RKO (cell line): ENCODE data around the gene ABCD3.

Experiments
- DNase-seq: peaks from one replicate; pipeline ENCODE4 v3.0.0-alpha.2; 2016; ENCODE audit warnings: low spot score

Gene ABCD3

DNA sequence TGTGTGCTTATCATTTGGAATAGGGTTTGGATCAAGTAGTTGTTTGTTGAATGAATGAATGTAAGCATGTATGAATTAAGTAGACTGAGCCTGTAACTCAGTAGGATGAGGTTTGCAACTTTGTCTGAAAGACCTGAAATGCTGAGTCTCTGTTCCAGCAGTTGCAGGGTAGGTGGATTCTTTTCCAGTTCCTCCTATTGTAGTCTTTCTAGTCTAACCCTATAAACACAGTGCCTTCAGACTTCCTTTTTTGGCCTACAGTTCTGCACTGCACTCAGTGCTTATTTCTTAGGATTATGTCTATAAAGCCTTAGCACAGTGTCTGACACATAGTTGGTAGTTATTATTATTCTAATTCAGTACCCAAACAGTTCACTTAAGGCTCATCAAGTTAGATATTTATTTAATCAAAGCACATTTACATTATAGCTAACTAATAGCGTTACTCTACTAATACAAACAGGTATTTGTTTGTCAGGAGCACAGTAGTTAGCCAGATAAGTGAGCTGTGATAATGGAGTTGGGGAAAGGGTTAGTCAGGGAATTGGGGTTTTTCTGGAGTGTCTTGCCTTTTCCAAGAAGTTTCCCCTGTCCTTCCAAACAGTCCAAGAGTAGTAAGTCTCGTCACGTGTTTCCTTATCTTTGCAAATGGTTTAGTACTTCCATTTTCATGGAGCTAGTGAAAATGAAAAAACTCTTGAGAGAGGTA, 45.0 kb downstream of the ABCD3 start:
- no peak for DNase-seq

DNA sequence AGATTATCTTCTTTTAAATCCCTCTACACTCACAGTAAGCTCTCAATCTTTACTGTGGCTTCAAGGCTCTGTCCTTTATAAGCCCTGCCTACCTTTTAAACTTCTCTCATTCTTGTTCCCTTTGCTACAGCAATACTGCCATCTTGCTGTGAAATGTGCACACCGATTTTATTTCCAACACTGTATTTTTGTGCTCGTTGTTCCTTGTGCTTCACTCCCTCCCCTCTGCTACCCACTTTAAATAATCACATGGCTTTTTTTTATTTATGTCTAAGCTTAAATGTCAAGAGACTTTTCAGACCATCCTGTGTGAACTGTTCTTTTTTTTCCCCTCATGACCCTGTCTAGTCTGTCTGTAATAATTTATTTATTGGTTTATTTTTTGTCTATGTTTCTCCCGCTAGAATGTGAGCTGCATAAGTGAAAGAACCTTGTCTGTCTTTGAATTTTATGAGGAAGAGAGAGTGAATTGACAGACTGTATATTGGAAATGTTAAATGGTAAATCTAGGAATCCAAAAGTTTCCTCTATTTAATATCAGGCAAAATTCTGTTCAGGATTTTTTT, 45.7 kb downstream of the ABCD3 start:
- DNase-seq: peak; percentile 67

DNA sequence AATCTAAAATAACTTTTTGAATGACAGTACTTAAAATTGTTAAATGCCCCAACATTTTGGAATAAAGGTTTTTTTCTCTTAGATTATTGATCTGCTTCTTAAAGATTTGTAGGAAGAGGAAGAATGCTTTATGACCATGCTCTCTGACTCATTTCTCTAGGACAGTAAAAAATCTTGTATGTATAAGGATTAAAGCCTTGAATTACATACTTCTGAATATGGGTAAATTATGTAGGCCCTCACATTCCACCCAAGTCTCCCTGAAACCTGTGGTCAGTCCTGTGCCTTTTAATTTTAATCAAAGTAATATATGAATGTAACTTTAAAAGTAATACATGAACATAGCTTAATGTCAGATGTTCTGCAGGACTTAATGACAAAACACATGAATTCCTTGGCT, 50.5 kb downstream of the ABCD3 start:
- DNase-seq: no peak

DNA sequence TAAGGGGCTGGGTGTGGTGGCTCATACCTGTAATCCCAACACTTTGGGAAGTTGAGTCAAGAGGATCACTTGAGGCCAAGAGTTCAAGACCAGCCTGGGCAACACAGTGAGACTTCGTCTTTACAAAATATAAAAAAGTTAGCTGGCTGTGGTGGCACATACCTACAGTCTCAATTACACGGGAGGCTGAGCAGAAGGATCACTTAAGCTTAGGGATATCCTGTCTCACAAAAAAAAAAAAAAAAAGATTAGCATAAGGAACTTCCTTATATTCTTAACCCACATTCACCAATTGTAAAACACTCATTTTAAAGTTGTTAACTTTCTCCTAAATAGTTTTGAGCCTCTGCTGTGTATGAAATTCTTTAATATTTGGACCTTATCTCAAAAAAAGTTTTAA, 53.1 kb downstream of the ABCD3 start:
- DNase-seq: no peak

DNA sequence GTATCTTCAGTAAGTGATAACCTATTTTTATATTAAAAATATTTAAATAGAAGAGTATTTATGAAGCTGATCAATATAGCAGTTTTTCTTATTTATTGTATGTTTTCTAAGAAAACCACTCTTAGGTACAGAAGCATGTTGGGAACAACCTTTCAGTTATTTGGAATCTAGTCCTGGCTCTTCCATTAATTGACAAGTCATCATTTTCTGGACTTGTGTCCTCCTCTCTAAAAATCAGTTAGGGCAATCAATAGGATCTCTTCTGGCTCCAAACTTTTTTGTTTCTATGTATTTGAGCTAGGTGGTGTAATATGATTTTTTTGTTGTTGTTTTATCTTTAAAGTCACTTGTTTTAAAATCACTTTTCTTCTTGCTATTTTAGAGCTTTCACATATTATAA, 57.0 kb downstream of the ABCD3 start:
- DNase-seq: no peak

DNA sequence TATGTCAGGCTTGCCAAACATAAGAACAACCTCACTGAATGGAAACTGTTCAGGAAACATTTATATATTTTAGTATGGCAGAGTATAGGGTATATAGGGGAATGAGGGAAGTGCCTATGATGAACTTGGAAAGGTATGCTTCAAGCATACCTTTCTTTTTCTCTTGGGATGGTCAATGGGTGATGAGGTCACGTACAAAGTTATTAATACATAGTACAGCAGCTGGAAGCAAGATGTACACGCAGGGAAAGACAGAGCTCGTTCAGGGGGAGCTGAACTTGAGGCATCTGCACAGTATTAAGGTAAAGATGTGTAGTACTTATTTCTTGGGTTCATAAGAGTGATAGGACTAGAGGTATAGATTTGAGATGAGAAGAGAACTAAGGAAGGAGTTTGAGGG, 61.5 kb downstream of the ABCD3 start:
- no peak for DNase-seq

DNA sequence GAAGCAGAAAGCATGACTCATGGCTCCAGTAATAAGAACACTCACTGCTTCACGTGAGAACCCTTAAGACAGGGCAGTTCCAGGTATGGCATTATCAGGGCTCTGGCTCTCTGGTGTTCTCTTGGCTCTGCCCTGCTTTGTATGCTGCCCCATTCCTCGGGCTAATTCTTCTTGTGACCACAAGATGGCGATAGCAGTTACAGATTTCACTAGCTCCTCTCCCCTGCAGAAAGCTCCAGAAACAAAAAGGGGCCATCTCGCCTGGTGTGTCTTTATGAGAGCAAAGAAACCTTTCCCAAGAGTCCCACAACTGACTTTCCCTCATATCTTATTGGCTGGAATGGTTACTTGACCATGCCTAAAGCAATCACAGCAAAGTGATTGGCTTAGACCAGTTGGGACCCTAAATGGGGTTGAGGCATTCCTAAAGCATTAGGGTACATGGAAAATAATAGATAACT, 63.3 kb downstream of the ABCD3 start:
- peak; percentile 78 for DNase-seq

DNA sequence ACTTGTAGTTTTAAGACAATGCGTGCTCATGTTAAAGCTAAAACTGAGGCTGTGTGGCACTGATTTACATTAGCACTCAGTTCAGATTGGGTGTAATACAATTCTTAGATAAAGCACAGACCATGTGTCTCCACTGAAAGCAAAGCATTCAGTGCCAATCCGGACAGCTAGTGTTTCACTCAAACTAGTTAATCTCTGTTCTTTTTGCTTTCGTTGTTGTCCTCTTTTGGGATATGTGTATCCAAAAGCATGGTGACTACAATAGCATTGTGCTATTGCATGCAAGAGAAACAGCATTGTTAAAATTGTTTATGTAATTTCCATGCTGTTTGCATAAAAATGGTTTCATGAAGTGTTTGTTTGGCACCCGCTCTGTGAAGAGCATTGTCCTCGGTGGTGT, 68.8 kb downstream of the ABCD3 start:
- no peak for DNase-seq

DNA sequence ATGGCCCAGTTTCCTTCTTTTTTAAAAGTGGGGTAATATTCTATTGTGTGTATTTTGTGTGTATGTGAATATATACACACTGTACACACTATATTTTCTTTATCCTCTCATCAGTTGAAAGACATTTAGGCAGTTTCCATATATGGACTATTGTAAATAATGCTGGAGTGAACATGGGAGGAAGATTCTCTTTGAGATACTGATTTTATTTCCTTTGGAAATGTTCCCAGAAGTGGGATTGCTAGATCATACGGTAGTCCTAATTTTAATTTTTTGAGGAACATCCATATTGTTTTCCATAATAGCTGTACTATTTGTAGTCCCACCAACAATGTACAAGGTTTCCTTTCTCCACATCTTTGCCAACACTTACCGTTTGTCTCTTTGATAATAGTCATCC, 72.4 kb downstream of the ABCD3 start:
- DNase-seq: no peak

DNA sequence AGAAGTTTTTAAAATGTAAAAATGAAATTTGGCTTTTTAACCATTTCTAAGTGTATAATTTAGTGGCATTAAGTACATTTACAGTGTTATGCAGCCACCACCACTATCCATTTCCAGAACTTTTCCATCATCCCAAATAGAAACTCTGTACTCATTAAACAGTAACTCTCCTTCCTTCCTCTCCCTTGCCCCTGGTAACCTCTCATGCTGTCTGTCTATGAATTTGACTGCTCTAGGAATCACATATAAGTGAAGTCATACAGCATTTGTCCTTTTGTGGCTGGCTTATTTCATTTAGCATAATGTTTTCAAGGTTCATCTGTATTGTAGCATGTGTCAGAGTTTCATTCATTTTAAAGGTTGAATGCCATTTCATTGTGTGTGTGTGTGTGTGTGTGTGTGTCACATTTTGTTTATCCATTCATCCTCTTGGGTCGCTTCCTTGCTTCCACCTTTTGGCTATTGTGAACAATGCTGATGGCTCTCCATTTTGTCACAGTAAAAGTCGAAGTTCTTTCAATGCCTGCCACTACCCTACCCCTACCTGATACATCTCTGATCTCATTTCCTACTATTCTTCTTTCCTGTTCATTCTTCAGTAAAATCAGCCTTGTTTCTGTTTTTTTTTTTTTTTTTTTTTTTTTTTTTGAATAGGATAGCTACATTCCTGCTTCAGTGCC, 78.0 kb downstream of the ABCD3 start:
- no peak for DNase-seq

DNA sequence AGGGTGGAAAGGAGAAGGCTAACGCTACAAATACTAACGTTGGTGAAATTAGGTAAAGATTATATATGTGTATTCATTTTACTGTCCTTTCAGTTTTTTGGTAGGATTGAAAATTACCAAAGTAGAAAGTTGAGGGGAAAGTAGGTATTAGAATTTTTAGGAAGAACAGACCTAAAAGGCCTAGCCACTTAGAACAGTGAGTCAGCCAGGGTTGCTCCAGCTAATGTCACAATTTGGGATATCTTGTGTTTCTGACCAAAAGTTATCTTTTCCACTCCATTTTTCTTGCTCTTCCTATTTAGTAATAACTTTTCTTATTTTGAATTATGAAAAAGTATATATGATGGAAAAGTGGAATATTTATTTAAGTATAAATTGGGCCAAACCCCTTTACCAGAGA, 83.2 kb downstream of the ABCD3 start:
- DNase-seq: no peak

DNA sequence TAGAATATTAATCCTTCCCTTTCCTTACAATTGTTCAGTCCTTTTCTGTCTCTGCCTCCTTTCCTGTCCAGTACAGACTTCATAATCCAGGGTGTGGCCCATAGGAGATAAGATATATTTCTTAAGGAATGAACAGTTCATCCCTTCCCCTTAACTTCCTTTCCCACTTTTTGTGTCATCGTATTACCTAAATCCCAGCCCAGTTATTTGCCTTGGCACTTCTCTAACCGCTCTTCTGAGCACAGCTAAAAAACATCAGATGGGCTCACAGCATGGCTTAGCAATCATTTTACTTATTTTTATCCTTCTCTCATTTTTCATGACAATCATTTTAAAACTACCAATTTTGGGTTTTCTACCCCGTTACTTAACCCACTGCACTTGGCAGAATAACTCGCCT, 83.7 kb downstream of the ABCD3 start:
- DNase-seq: no peak

DNA sequence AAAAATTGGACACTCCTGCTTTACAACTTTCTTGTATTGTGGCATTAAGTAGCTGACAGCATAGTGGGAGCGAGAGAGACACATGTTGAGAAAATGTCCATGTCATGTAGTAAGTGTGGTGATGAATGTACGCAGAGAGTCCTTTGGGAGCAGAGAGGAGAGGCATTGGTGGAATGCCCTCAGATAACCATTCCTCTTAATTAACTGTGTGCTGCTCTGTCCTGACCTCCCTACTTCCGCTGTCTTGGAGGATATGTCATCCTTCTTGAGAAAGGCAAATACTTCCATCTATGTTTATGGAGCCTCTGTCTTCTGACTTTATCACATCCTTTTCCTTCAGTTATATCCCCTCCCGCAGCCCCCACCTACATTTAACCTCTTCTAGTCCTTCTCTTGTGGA, 85.0 kb downstream of the ABCD3 start:
- DNase-seq: no peak

DNA sequence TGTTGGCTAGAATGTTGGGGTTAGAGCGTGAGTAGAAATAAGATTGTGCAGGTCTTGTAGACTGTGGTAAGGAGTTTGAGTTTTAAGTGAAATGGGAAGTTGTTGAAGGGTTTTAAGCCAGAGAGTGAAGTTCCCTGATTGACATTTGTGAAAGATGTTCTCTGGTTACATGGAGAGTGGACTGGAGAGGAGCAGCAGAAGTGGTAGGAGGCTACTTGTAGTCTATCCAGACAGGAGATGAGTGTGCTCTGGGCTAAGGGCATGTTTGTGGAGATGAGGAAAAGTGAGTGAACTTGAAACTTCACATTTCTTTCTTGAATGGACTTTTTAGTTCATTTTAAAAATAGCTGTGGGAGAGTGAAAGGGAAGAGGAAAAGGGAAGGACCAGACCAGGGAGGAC, 86.4 kb downstream of the ABCD3 start:
- DNase-seq: no peak

DNA sequence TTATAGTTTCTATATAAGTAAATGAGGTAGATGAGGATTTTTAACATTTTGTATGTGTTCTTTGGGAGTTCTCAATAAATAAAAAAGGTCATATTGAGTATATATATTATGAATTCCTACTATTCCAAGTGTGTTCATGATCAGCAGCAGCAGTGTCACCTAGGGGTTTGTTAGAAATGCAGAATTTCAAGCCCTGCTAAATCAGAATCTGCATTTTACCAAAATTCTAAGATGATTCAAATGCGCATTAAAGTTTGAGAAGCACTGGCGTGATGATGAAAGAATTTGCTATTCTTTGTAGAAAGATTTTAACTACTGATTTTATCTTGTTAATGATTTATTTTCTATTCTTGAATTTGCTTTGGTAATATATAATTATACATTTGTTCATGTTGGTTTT, 94.6 kb downstream of the ABCD3 start:
- DNase-seq: no peak

DNA sequence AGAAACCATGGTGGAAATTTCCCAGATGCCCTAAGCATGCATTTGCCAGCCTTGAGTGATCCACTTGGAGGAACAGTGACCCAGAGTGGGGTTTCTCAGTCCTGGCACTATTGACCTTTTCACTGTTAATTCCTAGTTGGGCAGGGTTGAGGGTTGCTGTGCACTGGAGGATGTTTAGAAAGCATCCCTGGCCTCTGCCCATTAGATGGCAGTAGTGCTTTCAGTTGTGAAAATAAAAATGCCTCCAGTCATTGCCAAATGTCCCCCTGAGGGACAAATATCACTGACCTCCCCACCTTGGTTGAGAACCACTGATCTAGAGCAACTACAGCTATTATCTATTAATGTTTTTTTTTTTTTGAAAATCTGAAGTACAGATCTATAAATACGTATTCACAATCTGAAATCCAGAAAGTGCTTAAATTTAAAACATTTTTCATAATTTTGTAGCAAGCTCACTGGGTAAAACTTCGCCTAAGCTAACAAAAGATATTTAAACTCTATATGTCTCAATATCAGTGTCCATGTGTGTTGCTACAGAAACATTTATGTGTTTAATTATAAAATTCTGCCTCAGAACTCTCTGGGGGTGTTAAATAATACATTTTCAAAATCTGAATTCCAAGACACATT, 96.0 kb downstream of the ABCD3 start:
- DNase-seq: peak; percentile 54

DNA sequence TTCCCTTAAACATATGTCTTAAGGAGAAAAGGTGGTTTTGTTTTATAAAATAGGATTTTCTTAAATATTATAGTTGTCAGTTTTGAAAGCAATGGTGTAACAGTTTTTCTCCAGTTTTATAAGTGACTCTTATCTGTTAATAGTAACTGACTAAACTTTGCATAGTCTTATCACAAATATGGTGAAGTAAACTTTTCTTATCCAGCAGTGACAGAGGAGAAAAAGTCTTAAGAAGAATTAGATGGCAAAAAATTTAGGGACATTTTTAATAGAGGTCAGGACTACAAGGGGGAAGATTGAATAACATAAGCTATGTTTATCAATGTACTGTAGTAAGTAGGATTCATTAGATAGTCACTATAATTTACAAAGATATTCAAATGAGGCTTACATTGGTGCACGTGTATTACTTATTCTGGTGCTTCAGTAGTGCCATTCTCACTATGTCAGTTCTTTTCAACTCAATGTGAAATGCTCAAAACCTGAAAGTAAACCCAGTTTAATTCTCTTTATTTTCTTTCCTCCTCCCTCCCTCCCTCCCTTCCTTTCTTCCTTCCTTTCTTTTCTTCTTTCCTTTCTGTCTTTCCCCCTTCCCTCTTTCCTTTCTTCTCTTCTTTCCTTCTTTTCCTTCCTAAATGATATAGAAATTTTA, 97.2 kb downstream of the ABCD3 start:
- DNase-seq: no peak

DNA sequence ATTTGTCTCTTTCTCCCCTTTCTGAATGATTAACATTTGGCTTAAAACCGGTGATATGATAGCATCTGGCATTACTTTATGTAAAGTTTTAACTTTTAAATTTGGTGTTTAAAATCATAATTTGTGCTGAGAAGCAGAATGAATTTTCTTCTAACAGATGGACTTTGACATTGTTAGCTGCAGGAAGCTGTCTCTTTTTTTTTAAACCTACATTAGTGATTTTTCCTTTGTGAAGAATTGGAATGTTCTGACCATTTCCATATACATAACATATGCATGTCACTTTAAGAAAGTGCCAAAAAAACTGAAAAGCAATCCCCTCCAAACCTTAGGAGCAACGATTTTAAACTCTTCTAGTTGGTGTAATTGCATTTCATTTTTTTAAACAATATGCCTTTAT, 101.2 kb downstream of the ABCD3 start:
- no peak for DNase-seq

DNA sequence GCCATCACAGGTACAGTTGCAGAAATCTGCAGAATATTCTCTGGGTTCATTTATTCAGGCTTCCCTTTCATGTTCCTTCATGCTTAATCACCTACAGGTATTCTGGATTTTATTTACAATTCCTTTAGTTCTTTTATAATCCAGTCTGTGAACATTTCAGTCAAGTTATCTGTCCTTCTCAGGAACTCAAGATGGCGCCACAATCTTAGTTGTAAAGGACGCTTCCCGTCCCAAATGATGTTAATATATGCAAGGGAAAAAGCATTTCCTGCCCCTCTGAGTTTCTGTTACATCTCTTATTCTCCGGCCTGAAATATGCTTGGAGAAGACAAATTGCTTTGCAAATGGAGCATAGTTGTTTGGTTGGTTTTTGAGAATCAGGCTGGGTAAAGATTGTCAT, 104.1 kb downstream of the ABCD3 start:
- DNase-seq: peak; percentile 34

DNA sequence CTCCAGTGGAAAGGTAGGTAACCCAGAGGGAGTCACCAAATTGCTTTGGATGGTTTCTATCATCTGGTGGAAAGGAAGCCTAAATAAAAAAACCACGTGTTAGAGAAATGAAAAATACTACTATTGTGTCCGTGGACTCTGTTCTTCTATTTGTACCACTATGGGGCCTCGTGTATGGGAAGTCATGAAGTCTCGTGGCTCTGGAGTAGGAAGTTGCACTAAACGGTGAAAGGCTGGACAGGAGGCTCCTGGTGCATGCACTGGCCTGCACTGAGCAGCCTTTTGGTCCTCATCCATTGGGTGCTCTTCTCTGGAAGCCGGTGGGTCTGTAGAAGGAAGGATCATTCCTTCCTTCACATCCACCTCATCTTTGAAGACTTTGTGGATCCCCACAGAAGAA, 106.3 kb downstream of the ABCD3 start:
- DNase-seq: no peak

DNA sequence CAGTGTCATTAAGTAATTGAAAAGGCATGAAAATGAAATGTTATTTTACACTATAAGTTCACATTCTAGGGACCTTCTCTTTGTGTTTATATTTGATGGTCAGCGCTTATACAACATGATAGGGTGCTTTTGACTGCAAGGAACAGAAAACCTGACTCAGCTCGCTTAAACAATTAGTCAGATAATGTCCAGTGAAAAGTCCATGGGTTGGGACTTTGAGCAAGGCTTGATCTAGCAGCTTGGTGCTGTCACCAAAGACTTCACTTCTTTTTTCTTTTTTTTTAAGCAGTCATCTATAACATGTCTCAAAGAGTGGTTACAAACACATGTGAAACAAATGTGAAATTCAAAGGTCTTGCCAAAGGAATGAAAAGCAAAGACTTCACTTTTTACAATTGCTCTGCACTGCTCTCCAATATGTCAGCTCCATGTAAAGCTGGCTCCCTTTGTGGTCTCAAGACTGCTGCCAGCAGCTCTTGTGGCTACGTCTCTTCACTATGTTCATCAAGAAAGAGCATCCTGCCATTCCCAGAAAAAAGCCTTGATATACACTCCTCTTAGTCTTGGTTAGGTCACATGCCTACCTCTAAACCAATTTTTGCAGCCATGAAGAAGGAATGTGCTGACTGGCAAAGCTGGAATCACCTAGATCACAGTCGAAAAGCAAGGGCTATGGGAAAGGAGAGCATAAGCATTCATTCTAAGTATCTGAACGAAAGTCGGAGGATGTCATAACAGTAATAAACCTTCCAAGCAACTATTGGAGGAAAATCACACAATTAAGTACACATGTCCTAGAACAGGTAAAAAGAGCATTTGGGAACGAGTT, 108.2 kb downstream of the ABCD3 start:
- DNase-seq: no peak
